OCI-LY1 (cell line): ENCODE results near the gene RGS19.

Experiments
- H2AFZ ChIP-seq: fragments of 200-600 bp; sonication (generic), shearing (Covaris generic); 2 replicates; pipeline ENCODE4 v1.6.0; 2014; ENCODE audit warnings: antibody characterized with exemption, mild to moderate bottlenecking, low read length
- H3F3A ChIP-seq: fragments of 200-600 bp; sonication (generic), shearing (Covaris generic); 2 replicates; pipeline ENCODE4 v1.6.0; 2014; ENCODE audit warnings: mild to moderate bottlenecking, antibody characterized with exemption, low read length, moderate library complexity; ENCODE audit not compliant: insufficient read depth
- H3K27ac ChIP-seq: fragments of 200-600 bp; sonication (generic); 2 replicates; pipeline ENCODE4 v1.5.1; 2014; ENCODE audit warnings: low read length, mixed run types, mild to moderate bottlenecking, low read depth; ENCODE audit not compliant: poor library complexity, severe bottlenecking
- H3K27me3 ChIP-seq: fragments of 200-600 bp; sonication (generic); 2 replicates; pipeline ENCODE4 v1.6.0; 2014; ENCODE audit warnings: antibody characterized with exemption, mild to moderate bottlenecking, low read length, moderate library complexity; ENCODE audit not compliant: insufficient read depth
- H3K36me3 ChIP-seq: fragments of 200-600 bp; sonication (generic); 2 replicates; pipeline ENCODE4 v1.6.1; 2014; ENCODE audit warnings: mild to moderate bottlenecking, antibody characterized with exemption, low read length, moderate library complexity, mixed read lengths; ENCODE audit not compliant: insufficient read depth
- H3K4me1 ChIP-seq: fragments of 200-600 bp; sonication (generic); 2 replicates; pipeline ENCODE4 v1.5.1; 2014; ENCODE audit warnings: mild to moderate bottlenecking, low read length, moderate library complexity; ENCODE audit not compliant: insufficient read depth, severe bottlenecking
- H3K4me2 ChIP-seq: fragments of 200-600 bp; sonication (generic), shearing (Covaris generic); 2 replicates; pipeline ENCODE4 v1.6.1; 2014; ENCODE audit warnings: low read length
- H3K4me3 ChIP-seq: fragments of 200-600 bp; sonication (generic); 2 replicates; pipeline ENCODE4 v1.5.1; 2014; ENCODE audit warnings: low read length, low read depth, mild to moderate bottlenecking, mixed read lengths; ENCODE audit not compliant: poor library complexity, severe bottlenecking
- H3K79me2 ChIP-seq: fragments of 200-600 bp; shearing (Covaris generic); 2 replicates; pipeline ENCODE4 v1.6.1; 2016; ENCODE audit warnings: mixed run types, low read length, mixed read lengths; ENCODE audit not compliant: insufficient read depth
- H3K9ac ChIP-seq: fragments of 200-600 bp; sonication (generic), shearing (Covaris generic); 2 replicates; pipeline ENCODE4 v1.6.1; 2014; ENCODE audit warnings: mild to moderate bottlenecking, low read length, mixed read lengths
- H3K9me2 ChIP-seq: fragments of 200-600 bp; sonication (generic), shearing (Covaris generic); 2 replicates; pipeline ENCODE4 v1.6.1; 2014; ENCODE audit warnings: low read depth, mild to moderate bottlenecking, low read length, mixed read lengths
- H3K9me3 ChIP-seq: fragments of 200-600 bp; shearing (Covaris generic); 2 replicates; pipeline ENCODE4 v1.6.1; 2014; ENCODE audit warnings: low read length, mixed read lengths
- H4K20me1 ChIP-seq: fragments of 200-600 bp; sonication (generic), shearing (Covaris generic); 2 replicates; pipeline ENCODE4 v1.6.0; 2016; ENCODE audit warnings: mild to moderate bottlenecking, low read length; ENCODE audit not compliant: insufficient read depth
- EZH2 ChIP-seq: fragments of 200-600 bp; sonication (generic), shearing (Covaris generic); IDR thresholded peaks from 2 replicates; pipeline ENCODE4 v1.8.0; 2017; ENCODE audit warnings: borderline replicate concordance, mixed run types, mild to moderate bottlenecking, antibody characterized with exemption, low read length, moderate library complexity, mixed read lengths
- TF ChIP-seq, protein P1 (sequence below): fragments of 200-600 bp; sonication (generic), shearing (Covaris generic); IDR thresholded peaks from 2 replicates; pipeline ENCODE4 v1.5.1; 2017; ENCODE audit warnings: mild to moderate bottlenecking, antibody characterized with exemption, low read length, moderate library complexity, mixed read lengths

The RGS19 gene

GRCh38 chr20:64049060-64049877, 30.0 kb downstream of the RGS19 start, which contains the start of gene SOX18:
TSS of gene SOX18 (minus strand) at chr20:64049639. CDS start at chr20:64049516, 123 bp downstream.
- Histone ChIP-seq H2AFZ (no peak within 1 kb of the TSS), H3K4me3 (no peak within 1 kb of the TSS), H4K20me1 (no peaks in the 10 kb centered on the region), H3K27ac (no peak within 1 kb of the TSS), H3K4me1 (no peaks in the 10 kb centered on the region), H3K4me2 (no peak within 1 kb of the TSS), H3K9me3 (no peaks in the 10 kb centered on the region), H3K9ac (no peak within 1 kb of the TSS), H3F3A (no peaks in the 10 kb centered on the region), H3K27me3 (peaks cover 19% of the 10 kb centered on the region; the same call in 1 of the 2 replicates), H3K9me2 (no peaks in the 10 kb centered on the region), H3K36me3 (no peaks in the 10 kb centered on the region), H3K79me2 (no peaks in the 10 kb centered on the region)
- TF ChIP-seq EZH2, result no peak
- TF ChIP-seq, protein P1, sequence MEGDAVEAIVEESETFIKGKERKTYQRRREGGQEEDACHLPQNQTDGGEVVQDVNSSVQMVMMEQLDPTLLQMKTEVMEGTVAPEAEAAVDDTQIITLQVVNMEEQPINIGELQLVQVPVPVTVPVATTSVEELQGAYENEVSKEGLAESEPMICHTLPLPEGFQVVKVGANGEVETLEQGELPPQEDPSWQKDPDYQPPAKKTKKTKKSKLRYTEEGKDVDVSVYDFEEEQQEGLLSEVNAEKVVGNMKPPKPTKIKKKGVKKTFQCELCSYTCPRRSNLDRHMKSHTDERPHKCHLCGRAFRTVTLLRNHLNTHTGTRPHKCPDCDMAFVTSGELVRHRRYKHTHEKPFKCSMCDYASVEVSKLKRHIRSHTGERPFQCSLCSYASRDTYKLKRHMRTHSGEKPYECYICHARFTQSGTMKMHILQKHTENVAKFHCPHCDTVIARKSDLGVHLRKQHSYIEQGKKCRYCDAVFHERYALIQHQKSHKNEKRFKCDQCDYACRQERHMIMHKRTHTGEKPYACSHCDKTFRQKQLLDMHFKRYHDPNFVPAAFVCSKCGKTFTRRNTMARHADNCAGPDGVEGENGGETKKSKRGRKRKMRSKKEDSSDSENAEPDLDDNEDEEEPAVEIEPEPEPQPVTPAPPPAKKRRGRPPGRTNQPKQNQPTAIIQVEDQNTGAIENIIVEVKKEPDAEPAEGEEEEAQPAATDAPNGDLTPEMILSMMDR, result no peak

DNA sequence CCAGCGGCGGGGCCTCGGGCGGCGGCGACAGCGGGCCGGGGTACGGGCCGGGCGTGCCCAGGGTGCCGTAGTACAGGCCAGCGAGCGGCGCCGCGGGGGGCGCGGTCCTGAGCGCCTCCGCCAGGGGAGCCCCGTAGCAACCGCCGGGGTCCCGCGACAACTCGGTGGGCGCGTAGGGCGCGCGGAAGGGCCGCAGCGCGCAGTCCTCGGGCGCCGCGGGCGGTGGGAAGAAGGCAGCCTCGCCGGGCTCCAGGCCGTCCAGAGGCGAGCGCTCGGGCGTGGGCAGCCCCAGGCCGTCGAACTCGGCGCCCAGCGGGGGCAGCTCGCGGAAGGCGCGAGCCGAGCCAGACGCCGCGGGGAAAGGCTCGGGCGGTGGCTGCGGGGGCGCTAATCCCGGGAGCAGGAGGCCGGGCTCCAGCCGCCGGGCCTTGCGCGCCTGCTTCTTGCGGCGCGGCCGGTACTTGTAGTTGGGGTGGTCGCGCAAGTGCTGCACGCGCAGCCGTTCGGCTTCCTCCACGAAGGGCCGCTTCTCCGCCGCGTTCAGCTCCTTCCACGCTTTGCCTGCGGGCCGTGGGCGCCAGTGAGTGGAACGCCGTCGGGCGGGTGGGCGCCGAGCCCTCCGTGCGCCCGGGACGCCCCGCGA, 30.8 kb downstream of the RGS19 start:
- Histone ChIP-seq H3K4me1 (no peaks in the 10 kb centered on the region), H3K9ac (no peak overlapping the region), H3K9me2 (no peaks in the 10 kb centered on the region), H3F3A (no peaks in the 10 kb centered on the region), H3K9me3 (no peaks in the 10 kb centered on the region), H3K36me3 (no peaks in the 10 kb centered on the region), H3K4me2 (no peak overlapping the region), H3K27me3 (peaks cover 19% of the 10 kb centered on the region; the same call in 1 of the 2 replicates), H4K20me1 (no peaks in the 10 kb centered on the region), H2AFZ (no peak overlapping the region), H3K4me3 (no peak overlapping the region), H3K27ac (no peak overlapping the region), H3K79me2 (no peaks in the 10 kb centered on the region)
- TF ChIP-seq EZH2, result no peak
- TF ChIP-seq, protein P1, result no peak

DNA sequence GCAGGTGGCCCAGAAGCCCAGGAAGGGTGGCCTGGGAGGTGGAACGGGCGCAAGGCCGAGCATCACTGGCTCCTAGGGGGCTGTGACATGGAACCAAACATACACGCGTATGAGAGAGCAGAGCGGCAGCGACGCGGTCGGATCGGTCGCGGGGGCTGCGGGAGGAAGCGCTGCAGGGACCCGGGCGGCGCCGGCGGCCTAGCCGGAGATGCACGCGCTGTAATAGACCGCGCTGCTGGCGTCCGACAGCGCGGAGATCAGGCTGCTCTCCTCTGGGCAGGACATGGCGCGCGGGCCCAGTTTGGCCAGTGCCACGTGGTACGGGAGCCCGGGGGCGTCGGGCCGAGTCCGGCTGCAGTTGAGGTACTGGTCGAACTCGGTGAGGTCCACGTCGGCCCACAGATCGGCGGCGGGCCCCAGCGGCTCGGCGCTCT, 31.3 kb downstream of the RGS19 start:
- no peaks in the 10 kb centered on the region for H3F3A ChIP-seq
- H3K4me2 ChIP-seq, result no peak overlapping the region
- no peaks in the 10 kb centered on the region for H4K20me1 ChIP-seq
- peaks cover 15% of the 10 kb centered on the region; the same call in 1 of the 2 replicates for H3K27me3 ChIP-seq
- no peak overlapping the region for H3K4me3 ChIP-seq
- H3K9ac ChIP-seq, result no peak overlapping the region
- H2AFZ ChIP-seq, result no peak overlapping the region
- no peaks in the 10 kb centered on the region for H3K79me2 ChIP-seq
- H3K36me3 ChIP-seq, result no peaks in the 10 kb centered on the region
- no peaks in the 10 kb centered on the region for H3K4me1 ChIP-seq
- no peak for TF ChIP-seq EZH2
- TF ChIP-seq, protein P1, result no peak
- no peak overlapping the region for H3K27ac ChIP-seq
- no peaks in the 10 kb centered on the region for H3K9me3 ChIP-seq
- H3K9me2 ChIP-seq, result no peaks in the 10 kb centered on the region
